Measurements from ENCODE around the gene CSNK1A1. TPM values are rescaled to one million over a fixed set of nuclear protein-coding genes. Genes with fewer than 3 reads are reported as not detected.

CSNK1A1 gene
- total RNA-seq, 4 donors from 2014 or later = 101 to 326 (median 205) TPM

GRCh38 chr5:149581192-149581861 lies 30.1 kb upstream of the CSNK1A1 start, which contains the start of gene ARHGEF37:
Gene ARHGEF37, plus strand, starts transcription at chr5:149581498. Its CDS starts 16,272 bp downstream, at chr5:149597770.
- peak in 1 of 4 experiments; percentile 22 for TF ChIP-seq CTCF (IDR thresholded peaks at IDR 0.05)
- TF ChIP-seq POLR2A (IDR thresholded peaks at IDR 0.05) = peak; percentile 20 to 57
- H3K9me3 ChIP-seq = no peaks in the 10 kb centered on the region
- H3K4me1 ChIP-seq = peaks cover 4 to 15% of the 10 kb centered on the region in 2 donors
- H3K27me3 ChIP-seq = no peaks in the 10 kb centered on the region
- H3K36me3 ChIP-seq = no peaks in the 10 kb centered on the region
- H3K4me3 ChIP-seq = peak within 1 kb of the TSS; percentile 22 to 70
- intact Hi-C loops (cut with DNase I; ENCODE audit: low total_unique reads) = no loop called here
- H3K27ac ChIP-seq = peak within 1 kb of the TSS; percentile 85 to 88
- DNase-seq = peak; percentile 87 to 88

GRCh38 chr5:149580808-149581191 lies 29.6 kb upstream of the CSNK1A1 start:
- Histone ChIP-seq H3K27me3 (no peaks in the 10 kb centered on the region), H3K9me3 (no peaks in the 10 kb centered on the region), H3K4me3 (peak overlapping the region; percentile 22 to 70), H3K27ac (peak overlapping the region; percentile 85 to 88), H3K36me3 (no peaks in the 10 kb centered on the region), H3K4me1 (peaks cover 4 to 15% of the 10 kb centered on the region in 2 donors)
- no peak for DNase-seq
- no peak for TF ChIP-seq POLR2A (IDR thresholded peaks at IDR 0.05)
- TF ChIP-seq CTCF (IDR thresholded peaks at IDR 0.05) = no peak
- intact Hi-C loops (cut with DNase I; ENCODE audit: low total_unique reads) = no loop called here

DNA sequence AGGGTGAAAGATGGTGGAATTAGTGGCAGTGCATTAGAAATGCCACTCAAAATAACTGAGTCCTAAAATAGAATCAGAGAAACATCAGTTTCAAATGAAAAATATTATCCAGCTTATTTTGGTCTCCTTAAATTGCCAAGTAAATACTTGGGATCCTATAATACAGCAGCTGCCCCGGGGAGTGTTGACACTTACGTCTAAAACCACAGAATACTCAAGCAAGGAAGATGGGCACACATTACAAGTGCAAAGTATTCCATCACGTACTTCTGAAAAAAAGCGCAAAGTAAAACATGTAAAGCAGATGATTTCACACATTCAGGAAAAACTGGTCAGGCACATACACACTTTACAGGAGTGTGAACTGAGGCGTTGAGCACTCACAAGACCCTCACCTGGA lies 27.7 kb upstream of the CSNK1A1 start:
- Histone ChIP-seq H3K4me3 (no peak overlapping the region), H3K27ac (no peak overlapping the region), H3K27me3 (no peaks in the 10 kb centered on the region), H3K36me3 (no peaks in the 10 kb centered on the region), H3K4me1 (peaks cover 4 to 10% of the 10 kb centered on the region in 2 donors), H3K9me3 (no peaks in the 10 kb centered on the region)
- intact Hi-C loops (cut with DNase I; ENCODE audit: low total_unique reads) = no loop called here
- no peak for DNase-seq
- no peak for TF ChIP-seq CTCF (IDR thresholded peaks at IDR 0.05)
- no peak for TF ChIP-seq POLR2A (IDR thresholded peaks at IDR 0.05)

- Histone ChIP-seq H3K9me3 (no peaks in the 10 kb centered on the region), H3K27me3 (no peaks in the 10 kb centered on the region), H3K36me3 (no peaks in the 10 kb centered on the region), H3K27ac (no peak overlapping the region), H3K4me1 (no peaks in the 10 kb centered on the region), H3K4me3 (no peak overlapping the region)
- intact Hi-C loops (cut with DNase I; ENCODE audit: low total_unique reads) = no loop called here
- TF ChIP-seq POLR2A (IDR thresholded peaks at IDR 0.05) = no peak
- TF ChIP-seq CTCF (IDR thresholded peaks at IDR 0.05) = no peak
- no peak for DNase-seq
Observed at GRCh38 chr5:149576021-149576420, 24.8 kb upstream of the CSNK1A1 start.

- Histone ChIP-seq H3K4me1 (no peaks in the 10 kb centered on the region), H3K36me3 (no peaks in the 10 kb centered on the region), H3K9me3 (no peaks in the 10 kb centered on the region), H3K27me3 (no peaks in the 10 kb centered on the region), H3K4me3 (no peak overlapping the region), H3K27ac (no peak overlapping the region)
- DNase-seq = no peak
- TF ChIP-seq POLR2A (IDR thresholded peaks at IDR 0.05) (no peak), CTCF (IDR thresholded peaks at IDR 0.05) (no peak)
- intact Hi-C loops (cut with DNase I; ENCODE audit: low total_unique reads) = no loop called here
Observed at GRCh38 chr5:149575131-149575530, 23.9 kb upstream of the CSNK1A1 start.

Data from uterus (tissue), 4 donors.